Suprapubic skin (tissue), 3 donors: Measurements from ENCODE around the gene FUCA2.
"Not testable (repeated sequence)": the region's sequence is repeated elsewhere in the genome, so short reads cannot be mapped to it uniquely, and the experiment has no call there.

Experiments
- CTCF ChIP-seq, 2 donors: fragments of 200-600 bp in 1 of 2; fragments of 450-650 bp in 1 of 2; sonication (generic) in 1 of 2; IDR thresholded peaks; one replicate each; pipeline ENCODE4 v1.5.1; 2016 to 2019; ENCODE audit warnings: antibody characterized with exemption in 2 of 2, mild to moderate bottlenecking in 1 of 2, moderate library complexity in 1 of 2
- POLR2AphosphoS5 ChIP-seq, 3 donors: sonication (generic); formaldehyde crosslinking; IDR thresholded peaks; one replicate each; pipeline ENCODE4 v1.6.1; 2017; ENCODE audit warnings: antibody characterized with exemption in 3 of 3

- TF ChIP-seq CTCF, POLR2AphosphoS5 (IDR thresholded peaks at IDR 0.05): not testable (repeated sequence)
Measured at GRCh38 chr6:143510326-143510725, 1.2 kb downstream of the FUCA2 start.
